T-cell (primary cell): ENCODE results near the gene IL2RA. TPM values are rescaled to one million over a fixed set of nuclear protein-coding genes. Genes with fewer than 3 reads are reported as not detected.
"Not testable (repeated sequence)": the region's sequence is repeated elsewhere in the genome, so short reads cannot be mapped to it uniquely, and the experiment has no call there.

ENCODE experiments used
- ATAC-seq, 4 experiments: fragments of 200-7000 bp in 3 of 4; fragments of 150-1000 bp in 1 of 4; cut with Tn5 transposase; replicated peaks in 1 of 4; 1 replicate in 3 of 4; 2 replicates in 1 of 4; pipeline ENCODE4 v1.10.0; 2021; ENCODE audit warnings: moderate library complexity in 3 of 4, mild to moderate bottlenecking in 2 of 4, moderate number of reproducible peaks in 1 of 4
- CTCF ChIA-PET, 2 donors: fragments of 300-600 bp; sonication (Branson Sonifier 250); formaldehyde crosslinking; loops; one replicate each; lab custom pipeline; 2022; ENCODE audit warnings: antibody characterized with exemption in 2 of 2; lab: Charles Lee
- POLR2A ChIA-PET, 2 donors: fragments of 300-600 bp; sonication (Branson Sonifier 250); formaldehyde crosslinking; loops; one replicate each; lab custom pipeline; 2022; ENCODE audit warnings: antibody characterized with exemption in 2 of 2; lab: Charles Lee
- DNase-seq, 35 experiments: peaks; one replicate each; pipeline versions ENCODE4 v3.0.0 to v3.0.0-alpha.2; 2013 to 2023
- H3K27ac ChIP-seq: one replicate; pipeline ENCODE4 v1.5.1; 2013; ENCODE audit warnings: low read length
- H3K27me3 ChIP-seq, 2 experiments: replicated peaks in 1 of 2; 1 replicate in 1 of 2; 2 replicates in 1 of 2; pipeline versions ENCODE4 v1.6.1 to v1.7.0; 2013; ENCODE audit warnings: low read length in 1 of 2, mixed read lengths in 1 of 2; ENCODE audit not compliant: control insufficient read depth in 2 of 2, insufficient read depth in 2 of 2; ENCODE audit errors: extremely low read depth in 1 of 2
- H3K36me3 ChIP-seq, 2 donors: 1 replicate in 1 of 2; 2 replicates in 1 of 2; pipeline versions ENCODE4 v1.6.1 to v1.7.0; 2013; ENCODE audit warnings: low read length in 1 of 2; ENCODE audit not compliant: control insufficient read depth in 2 of 2, insufficient read depth in 1 of 2; ENCODE audit errors: extremely low read depth in 1 of 2
- H3K4me1 ChIP-seq, 2 experiments: 1 replicate in 1 of 2; 2 replicates in 1 of 2; pipeline versions ENCODE4 v1.6.1 to v1.7.0; 2013; ENCODE audit warnings: low read length in 2 of 2, mixed read lengths in 1 of 2; ENCODE audit not compliant: insufficient read depth in 2 of 2, control insufficient read depth in 1 of 2; ENCODE audit errors: extremely low read depth in 1 of 2
- H3K4me3 ChIP-seq, 2 donors: 1 replicate in 1 of 2; 2 replicates in 1 of 2; pipeline versions ENCODE4 v1.5.1 to v1.7.0; 2013; ENCODE audit warnings: mild to moderate bottlenecking in 2 of 2, low read length in 1 of 2, moderate library complexity in 1 of 2; ENCODE audit not compliant: control insufficient read depth in 1 of 2; ENCODE audit errors: extremely low read depth in 1 of 2
- H3K9me3 ChIP-seq: 2 replicates; pipeline ENCODE4 v1.7.0; 2013
- H3K27ac Mint-ChIP-seq, 2 donors: one replicate each; pipeline ENCODE4 v1.8.0; 2020 to 2021; ENCODE audit warnings: mild to moderate bottlenecking in 2 of 2, mixed read lengths in 2 of 2
- H3K27me3 Mint-ChIP-seq, 2 donors: one replicate each; pipeline ENCODE4 v1.8.0; 2021 to 2022; ENCODE audit warnings: mixed read lengths in 2 of 2
- H3K36me3 Mint-ChIP-seq: one replicate; pipeline ENCODE4 v1.8.0; 2021; ENCODE audit warnings: mixed read lengths
- H3K4me1 Mint-ChIP-seq, 3 donors: one replicate each; pipeline ENCODE4 v1.8.0; 2020 to 2022; ENCODE audit warnings: mixed read lengths in 3 of 3, mild to moderate bottlenecking in 1 of 3
- H3K4me3 Mint-ChIP-seq, 3 donors: one replicate each; pipeline ENCODE4 v1.8.0; 2020 to 2022; ENCODE audit warnings: mild to moderate bottlenecking in 3 of 3, mixed read lengths in 3 of 3, moderate library complexity in 3 of 3
- H3K9me3 Mint-ChIP-seq, 3 donors: one replicate each; pipeline ENCODE4 v1.8.0; 2020 to 2022; ENCODE audit warnings: mixed read lengths in 3 of 3
- WGBS: methylation state at CpG from one replicate; pipeline ENCODE4 v1.1.5; 2013; ENCODE audit warnings: missing lambda C conversion rate; ENCODE audit not compliant: insufficient coverage; 5-methylcytosine and 5-hydroxymethylcytosine counted together
- total RNA-seq, 35 experiments: library from RNA in 6 of 35; stranded (reverse) in 6 of 35; fragments of 120-200 nt in 1 of 35; gene quantifications; one replicate each; pipeline versions ENCODE4 v1.2.1 to v1.2.4 and lab custom pipeline; 2013 to 2026

Gene IL2RA
- total RNA-seq, 5 donors from 2014 or later (not counting 1 experiment from before 2014, with no cell fraction given), result 19.9 to 40.4 (median 28.1) TPM

DNA sequence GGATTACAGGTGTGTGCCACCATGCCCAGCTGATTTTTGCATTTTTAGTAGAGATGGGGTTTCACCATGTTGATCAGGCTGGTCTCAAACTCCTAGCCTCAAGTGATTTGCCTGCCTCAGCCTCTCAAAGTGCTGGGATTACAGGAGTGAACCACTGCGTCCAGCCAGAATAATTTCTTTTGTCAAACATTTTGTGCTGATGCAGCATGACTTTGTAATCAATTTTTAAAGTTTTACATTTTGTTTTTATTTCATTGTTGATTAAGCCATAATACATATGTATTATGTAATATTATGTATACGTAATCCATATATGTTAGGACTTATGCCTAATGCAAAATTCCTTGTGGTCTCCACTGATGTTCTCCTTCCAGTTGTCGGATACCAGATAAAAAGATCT lies 45.4 kb upstream of the IL2RA start:
- Mint-ChIP-seq H3K4me1 (peaks cover 22 to 33% (median 32%) of the 10 kb centered on the region in 3 donors), H3K36me3 (peaks cover 51% of the 10 kb centered on the region), H3K27ac (peak overlapping the region in 1 of 2 donors; percentile 53)
- whole genome bisulfite sequencing, result 92% methylated on average over 1 of the region's 3 CpGs
- H3K9me3 Mint-ChIP-seq, H3K27ac ChIP-seq, DNase-seq, H3K27me3 Mint-ChIP-seq, POLR2A ChIA-PET, ATAC-seq, H3K9me3 ChIP-seq, H3K4me1 ChIP-seq, H3K4me3 Mint-ChIP-seq, H3K4me3 ChIP-seq, H3K27me3 ChIP-seq: not testable (repeated sequence)
- CTCF ChIA-PET, result interaction anchor here in 1 of 2 donors (1.6 kb wide), 1 partner anchor 294 kb away, joined by 8 read pairs; no protein-coding TSS in a partner anchor
- H3K36me3 ChIP-seq, result peaks cover 11 to 80% of the 10 kb centered on the region in 2 donors

DNA sequence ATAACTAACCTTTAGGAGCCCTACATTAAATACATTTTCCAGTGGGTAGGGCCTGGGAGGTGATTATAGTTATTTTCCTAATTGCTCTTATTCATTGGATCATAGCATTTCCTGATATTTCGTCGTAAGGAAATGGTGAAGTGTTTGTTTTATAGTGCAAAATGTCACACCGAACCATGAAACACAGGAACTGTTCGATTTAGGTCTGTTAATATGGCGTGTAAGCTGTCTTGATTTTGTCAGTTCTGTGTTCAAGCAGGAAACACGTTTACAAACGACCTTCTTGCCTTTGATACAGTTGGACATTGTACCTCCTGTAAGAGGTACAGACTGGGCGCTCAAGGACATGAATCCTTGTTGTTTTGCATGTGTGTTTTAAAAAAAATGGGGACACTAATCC lies 41.4 kb upstream of the IL2RA start:
- no peaks in the 10 kb centered on the region for H3K27me3 ChIP-seq
- ChIA-PET CTCF (no interaction called here), POLR2A (no interaction called here)
- Mint-ChIP-seq H3K9me3 (no peaks in the 10 kb centered on the region), H3K36me3 (peaks cover 36% of the 10 kb centered on the region), H3K27me3 (no peaks in the 10 kb centered on the region), H3K27ac (peak overlapping the region; percentile 29 to 71), H3K4me1 (peaks cover 24 to 25% (median 24%) of the 10 kb centered on the region in 3 donors), H3K4me3 (no peak overlapping the region)
- H3K27ac ChIP-seq, result no peak overlapping the region
- WGBS, result 88% methylated on average over 6 of the region's 8 CpGs
- H3K4me3 ChIP-seq, result no peak overlapping the region
- ATAC-seq, result no peak
- H3K36me3 ChIP-seq, result peaks cover 0 to 71% of the 10 kb centered on the region in 2 donors
- H3K4me1 ChIP-seq, result peaks cover 2% of the 10 kb centered on the region in 2 experiments
- H3K9me3 ChIP-seq, result no peaks in the 10 kb centered on the region
- no peak for DNase-seq

DNA sequence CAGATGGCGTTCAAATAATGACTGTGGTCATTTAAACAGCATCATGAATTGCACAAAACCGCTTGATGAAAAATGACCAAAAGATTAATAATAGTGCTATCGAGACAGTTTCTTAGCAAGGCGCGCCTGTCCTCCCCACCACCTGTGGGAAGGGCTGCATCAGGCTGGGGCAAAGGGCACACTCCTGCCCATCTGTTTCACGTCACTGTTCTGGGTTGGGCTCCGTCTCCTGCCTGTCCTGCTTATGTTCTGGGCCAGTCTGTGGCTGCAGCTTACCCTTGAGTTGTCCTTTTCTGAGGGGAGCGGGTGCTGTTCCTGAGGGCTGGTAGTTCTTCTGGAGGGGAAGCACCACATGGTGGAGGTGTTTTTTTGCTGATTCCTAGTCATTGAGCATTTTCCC lies 40.0 kb upstream of the IL2RA start:
- Mint-ChIP-seq H3K4me1 (peaks cover 22 to 30% (median 28%) of the 10 kb centered on the region in 3 donors), H3K36me3 (peaks cover 43% of the 10 kb centered on the region), H3K27me3 (no peaks in the 10 kb centered on the region), H3K9me3 (no peaks in the 10 kb centered on the region), H3K27ac (peak overlapping the region in 1 of 2 donors; percentile 80), H3K4me3 (no peak overlapping the region)
- H3K27ac ChIP-seq, result no peak overlapping the region
- H3K9me3 ChIP-seq, result no peaks in the 10 kb centered on the region
- H3K36me3 ChIP-seq, result peaks cover 0 to 71% of the 10 kb centered on the region in 2 donors
- WGBS, result 100% methylated on average over 4 of the region's 8 CpGs
- DNase-seq (no peak), ATAC-seq (no peak)
- POLR2A ChIA-PET, result no interaction called here
- no peaks in the 10 kb centered on the region for H3K4me1 ChIP-seq
- CTCF ChIA-PET, result no interaction called here
- no peaks in the 10 kb centered on the region for H3K27me3 ChIP-seq
- no peak overlapping the region for H3K4me3 ChIP-seq

DNA sequence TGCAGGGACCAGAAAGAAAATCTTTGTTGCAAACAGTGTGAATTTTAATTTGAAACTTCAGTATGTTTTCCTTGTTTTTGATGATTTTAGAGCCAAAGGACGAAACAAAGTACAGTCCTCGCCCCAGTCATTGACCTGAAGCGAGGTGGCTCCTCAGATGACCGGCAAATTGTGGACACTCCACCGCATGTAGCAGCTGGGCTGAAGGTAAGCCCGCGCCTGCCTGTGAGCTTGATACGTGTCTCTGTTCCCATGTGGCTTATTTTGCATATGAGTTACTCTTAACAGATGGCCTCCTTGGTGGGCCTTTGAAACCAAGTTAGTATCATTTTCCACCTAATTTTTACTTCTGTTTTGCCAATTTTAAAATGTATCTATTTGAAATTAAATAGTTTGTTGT lies 39.0 kb upstream of the IL2RA start:
- POLR2A ChIA-PET, result no interaction called here
- Mint-ChIP-seq H3K27me3 (no peaks in the 10 kb centered on the region), H3K4me1 (peaks cover 25 to 36% (median 33%) of the 10 kb centered on the region in 3 donors), H3K9me3 (no peaks in the 10 kb centered on the region), H3K27ac (no peak overlapping the region), H3K4me3 (no peak overlapping the region), H3K36me3 (peaks cover 41% of the 10 kb centered on the region)
- CTCF ChIA-PET, result no interaction called here
- ATAC-seq, result no peak
- Histone ChIP-seq H3K4me1 (peaks cover 0 to under 1% of the 10 kb centered on the region in 2 experiments), H3K9me3 (no peaks in the 10 kb centered on the region), H3K4me3 (no peak overlapping the region), H3K36me3 (peaks cover 0 to 68% of the 10 kb centered on the region in 2 donors), H3K27me3 (no peaks in the 10 kb centered on the region), H3K27ac (no peak overlapping the region)
- WGBS, result 87% methylated on average over 7 of the region's 8 CpGs
- no peak for DNase-seq

DNA sequence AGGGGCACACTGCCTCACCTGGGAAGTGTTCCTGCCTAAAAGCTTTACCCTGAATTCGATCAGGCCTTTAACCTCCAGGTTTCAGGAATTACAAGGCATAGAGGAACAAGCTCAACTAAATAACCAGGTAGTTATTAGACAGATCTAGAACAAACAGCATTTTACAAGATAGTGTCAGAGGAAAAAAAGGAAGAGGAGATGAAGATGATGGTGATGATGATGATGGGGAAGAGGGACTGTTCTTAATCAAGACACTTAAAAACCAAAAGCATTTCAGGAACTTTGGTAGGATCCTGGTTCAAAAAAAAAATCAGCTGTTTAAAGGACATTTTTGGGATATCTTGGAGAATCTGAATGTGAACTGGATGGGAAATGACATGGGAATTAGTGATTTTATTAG lies 38.2 kb upstream of the IL2RA start:
- peak overlapping the region; percentile 11 to 40 for H3K27ac Mint-ChIP-seq
- no peaks in the 10 kb centered on the region for H3K27me3 Mint-ChIP-seq
- H3K36me3 Mint-ChIP-seq, result peaks cover 41% of the 10 kb centered on the region
- POLR2A ChIA-PET, result interaction anchor here in 1 of 2 donors (0.5 to 0.7 kb wide), 3 partner anchors 131 to 310 kb away, joined by 3 to 4 read pairs (median 3); no protein-coding TSS in a partner anchor
- H3K4me1 Mint-ChIP-seq, result peaks cover 27 to 44% (median 41%) of the 10 kb centered on the region in 3 donors
- H3K4me1 ChIP-seq, result peaks cover 0 to 5% of the 10 kb centered on the region in 2 experiments
- no peak overlapping the region for H3K4me3 ChIP-seq
- CTCF ChIA-PET, result interaction anchor here in 1 of 2 donors (0.5 to 0.6 kb wide), 2 partner anchors 102 to 1232 kb away, joined by 3 read pairs; no protein-coding TSS in a partner anchor
- no peak overlapping the region for H3K4me3 Mint-ChIP-seq
- H3K27me3 ChIP-seq, result no peaks in the 10 kb centered on the region
- no peaks in the 10 kb centered on the region for H3K9me3 Mint-ChIP-seq
- WGBS, result 100% methylated on average over 1 of the region's 1 CpG
- ATAC-seq (no peak), DNase-seq (no peak)
- no peaks in the 10 kb centered on the region for H3K9me3 ChIP-seq
- peaks cover 0 to 63% of the 10 kb centered on the region in 2 donors for H3K36me3 ChIP-seq
- H3K27ac ChIP-seq, result no peak overlapping the region

DNA sequence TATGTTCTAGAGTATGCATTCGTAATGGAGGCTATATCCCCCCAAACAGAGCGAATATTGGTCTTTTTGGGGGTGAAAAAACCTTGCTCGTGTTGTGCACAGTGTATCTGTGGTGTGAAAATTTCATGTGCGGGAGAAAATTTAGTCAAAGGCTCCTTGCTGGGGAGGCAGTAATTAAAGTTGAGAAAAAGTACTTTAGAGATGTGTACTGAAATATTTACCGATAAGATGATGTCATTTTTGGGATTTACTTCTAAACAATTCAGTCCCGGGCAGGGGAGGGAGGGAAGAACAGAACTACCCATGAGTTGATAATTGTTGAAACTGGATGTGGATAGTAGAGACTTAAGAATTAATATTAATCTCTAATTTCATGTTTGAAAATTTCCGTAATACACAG lies 36.0 kb upstream of the IL2RA start:
- CTCF ChIA-PET, result no interaction called here

More for the DNA sequence above, 36.0 kb upstream of the IL2RA start:
- Mint-ChIP-seq H3K27ac (no peak overlapping the region), H3K27me3 (no peaks in the 10 kb centered on the region), H3K4me1 (peaks cover 41 to 56% (median 52%) of the 10 kb centered on the region in 3 donors), H3K36me3 (peaks cover 33% of the 10 kb centered on the region), H3K4me3 (no peak overlapping the region), H3K9me3 (no peaks in the 10 kb centered on the region)
- POLR2A ChIA-PET, result interaction anchor here in 1 of 2 donors (0.7 kb wide), 1 partner anchor 1291 kb away, joined by 7 read pairs; no protein-coding TSS in a partner anchor
- H3K27ac ChIP-seq, result no peak overlapping the region
- 80% methylated on average over 2 of the region's 7 CpGs for WGBS
- ATAC-seq (no peak), DNase-seq (no peak)
- H3K36me3 ChIP-seq, result peaks cover 0 to 46% of the 10 kb centered on the region in 2 donors
- no peaks in the 10 kb centered on the region for H3K9me3 ChIP-seq
- H3K4me1 ChIP-seq, result peaks cover 0 to 7% of the 10 kb centered on the region in 2 experiments
- H3K4me3 ChIP-seq, result no peak overlapping the region
- no peaks in the 10 kb centered on the region for H3K27me3 ChIP-seq
